GM12865 (cell line): Measurements from ENCODE around the gene VWA8.

Experiments used
- DNase-seq: peaks from one replicate; pipeline ENCODE4 v3.0.0; 2010; ENCODE audit warnings: low read depth
- H3K4me3 ChIP-seq: 2 replicates; pipeline ENCODE4 v1.5.1; 2011; ENCODE audit warnings: mild to moderate bottlenecking, low read depth, low read length, control low read depth
- CTCF ChIP-seq: IDR thresholded peaks from 2 replicates; pipeline ENCODE4 v1.5.1; 2011; ENCODE audit warnings: low read length, control low read depth, low read depth, inconsistent platforms; ENCODE audit not compliant: insufficient read depth; ENCODE audit errors: missing control alignments

Gene VWA8

GRCh38 chr13:41827507-41828213, 133.2 kb downstream of the VWA8 start:
- no peak for DNase-seq
- no peak for TF ChIP-seq CTCF
- no peak overlapping the region for H3K4me3 ChIP-seq

GRCh38 chr13:41825691-41826090, 135.2 kb downstream of the VWA8 start:
- TF ChIP-seq CTCF = no peak
- DNase-seq = no peak
- no peak overlapping the region for H3K4me3 ChIP-seq

GRCh38 chr13:41823476-41823875, 137.4 kb downstream of the VWA8 start:
- DNase-seq = no peak
- TF ChIP-seq CTCF = no peak
- H3K4me3 ChIP-seq = no peak overlapping the region

GRCh38 chr13:41822560-41822959, 138.3 kb downstream of the VWA8 start:
- no peak for TF ChIP-seq CTCF

GRCh38 chr13:41821238-41821594, 139.7 kb downstream of the VWA8 start:
- DNase-seq = no peak
- H3K4me3 ChIP-seq = no peak overlapping the region
- TF ChIP-seq CTCF = no peak

More at GRCh38 chr13:41822560-41822959, 138.3 kb downstream of the VWA8 start:
- no peak overlapping the region for H3K4me3 ChIP-seq
- no peak for DNase-seq

- no peak for TF ChIP-seq CTCF
- no peak for DNase-seq
- no peak overlapping the region for H3K4me3 ChIP-seq
These were observed 140.2 kb downstream of the VWA8 start for GRCh38 chr13:41820581-41821237.

GRCh38 chr13:41816057-41816456, 144.9 kb downstream of the VWA8 start:
- no peak for DNase-seq
- no peak for TF ChIP-seq CTCF
- H3K4me3 ChIP-seq = no peak overlapping the region
